Head of caudate nucleus (tissue), 42 donors: ENCODE measurements around the gene TSC1.
A peak's percentile ranks its signal among the peaks of the same experiment; 100 is the strongest.

ENCODE experiments used
- DNase-seq, 42 donors: peaks; one replicate each; pipeline versions ENCODE4 v3.0.0 to v3.0.0-alpha.2; 2020 to 2021; ENCODE audit warnings: mixed read lengths in 7 of 42
- intact Hi-C: fragments of 100-400 bp; cut with DNase I; formaldehyde crosslinking; loops from one replicate; pipeline ENCODE4 v1.15.0; 2022

The TSC1 gene

GRCh38 chr9:132879457-132880323, 64.7 kb downstream of the TSC1 start:
- intact Hi-C loops, result loop anchor here (10.0 kb wide), 2 partner anchors 215 to 515 kb away; partner anchors contain the start of gene DDX31

DNA sequence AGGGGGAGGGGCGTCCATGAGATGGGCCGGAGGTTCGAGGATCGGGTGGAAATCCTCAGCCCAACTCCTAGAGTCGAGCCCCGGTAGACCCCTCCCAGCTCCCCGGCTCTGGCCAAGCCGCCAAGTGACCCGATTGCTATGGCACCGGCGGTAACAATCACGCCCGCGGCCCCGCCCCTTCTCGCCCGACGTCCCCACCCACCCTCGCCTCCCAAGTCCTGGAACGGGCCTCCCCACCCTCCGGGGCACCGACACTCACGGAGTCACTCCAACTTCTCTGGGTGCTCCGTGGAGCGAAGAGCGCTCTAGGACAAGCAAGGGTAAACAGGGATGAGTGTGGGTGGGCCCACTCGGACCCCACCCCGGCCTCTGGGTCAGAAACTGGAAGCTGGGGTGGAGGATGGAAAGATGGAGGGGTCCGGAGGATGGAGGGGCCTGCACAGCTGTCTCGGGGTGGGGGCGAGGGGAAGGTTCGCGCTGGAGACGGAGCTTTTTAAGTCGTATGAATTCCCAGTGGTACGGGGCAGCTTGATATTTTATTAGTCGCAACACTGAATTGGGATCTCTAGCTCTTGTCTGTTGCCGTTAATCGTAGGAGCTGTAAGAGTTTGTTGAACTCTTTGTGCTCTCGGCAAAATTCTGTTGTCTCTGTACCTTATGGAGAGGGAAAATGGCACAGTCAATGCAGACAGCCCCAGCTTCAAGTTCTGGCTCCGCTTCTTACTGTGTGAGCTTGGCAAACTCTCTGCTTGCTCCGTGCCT, 65.5 kb downstream of the TSC1 start, which contains the start of gene SPACA9:
TSS of gene SPACA9 (plus strand) at position 204 of the 762 bp plus-strand sequence. CDS start 5,050 bp downstream, outside the sequence.
- intact Hi-C loops, result loop anchor here (10.0 kb wide), 1 partner anchor 514 kb away; no protein-coding TSS in a partner anchor
- peak in 41 of 42 donors; percentile 35 to 83 (median 63) for DNase-seq

More at GRCh38 chr9:132879457-132880323, 64.7 kb downstream of the TSC1 start:
- no peak for DNase-seq

- intact Hi-C loops, result loop anchor here (10.0 kb wide), 1 partner anchor 513 kb away; no protein-coding TSS in a partner anchor
- peak; percentile 22 to 87 (median 73) for DNase-seq
Observed at GRCh38 chr9:132877824-132878694, 66.4 kb downstream of the TSC1 start, which contains the start of gene AK8. TSS of gene AK8 (minus strand) at chr9:132878284. CDS start at chr9:132878255, 29 bp downstream.

DNA sequence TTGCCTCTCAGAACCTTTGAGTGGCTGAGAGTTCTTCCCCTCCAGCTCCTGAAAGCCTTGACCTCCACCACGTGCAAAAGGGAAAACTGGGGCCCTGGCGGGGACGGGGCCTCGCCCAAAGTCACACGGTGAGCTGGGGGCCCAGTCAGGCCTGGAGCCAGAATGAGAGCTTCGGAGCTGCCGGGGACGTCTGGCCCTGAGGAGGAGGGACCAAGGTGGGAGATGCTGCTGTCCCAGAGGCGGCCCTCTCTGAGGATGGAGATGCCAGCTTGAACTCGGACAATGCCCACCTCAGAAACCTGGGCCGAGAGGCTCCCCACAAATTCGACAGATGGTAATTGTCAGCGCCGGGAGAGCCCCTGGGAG, 67.0 kb downstream of the TSC1 start:
- intact Hi-C loops, result loop anchor here (10.0 kb wide), 1 partner anchor 513 kb away; no protein-coding TSS in a partner anchor
- no peak for DNase-seq

DNA sequence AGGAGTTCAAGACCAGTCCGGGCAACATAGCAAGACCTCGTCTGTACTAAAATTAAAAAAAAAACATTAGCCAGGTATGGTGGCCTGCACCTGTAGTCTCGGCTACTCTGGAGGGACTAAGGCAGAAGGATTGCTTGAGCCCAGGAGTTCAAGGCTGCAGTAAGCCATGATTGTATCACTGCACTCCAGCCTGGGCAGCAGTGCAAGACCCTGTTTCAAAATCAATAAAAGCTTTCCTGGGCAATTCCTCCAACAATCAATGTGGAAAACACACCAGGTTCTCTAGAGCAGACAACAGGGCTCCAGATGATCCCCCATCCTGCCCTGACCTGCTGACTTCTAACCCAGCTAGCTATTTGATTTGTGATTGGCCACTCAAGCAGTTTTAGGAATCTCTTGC, 67.6 kb downstream of the TSC1 start:
- no peak for DNase-seq
- intact Hi-C loops, result loop anchor here (10.0 kb wide), 1 partner anchor 512 kb away; no protein-coding TSS in a partner anchor

DNA sequence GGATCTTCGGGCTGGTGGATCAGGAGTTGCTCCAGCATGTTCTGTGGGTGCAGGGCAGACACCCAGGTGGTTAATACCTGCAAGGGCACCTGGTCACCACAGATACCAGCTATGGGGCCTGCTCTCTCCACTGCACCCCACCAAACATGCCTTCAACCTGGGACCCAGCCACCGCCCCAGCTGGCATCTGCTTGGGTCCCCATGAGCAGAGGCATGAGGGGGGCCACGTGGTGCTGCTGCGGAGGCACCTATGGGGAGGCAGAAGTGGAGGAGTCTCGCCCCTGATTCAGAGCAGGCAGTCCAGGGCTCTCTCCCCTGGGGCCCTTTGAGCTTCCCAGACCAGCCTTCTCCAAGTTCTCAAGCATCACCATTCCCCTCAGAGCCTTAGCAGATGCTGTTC, 69.3 kb downstream of the TSC1 start:
- intact Hi-C loops, result loop anchor here (10.0 kb wide), 1 partner anchor 510 kb away; no protein-coding TSS in a partner anchor
- DNase-seq, result no peak

GRCh38 chr9:132873403-132873802, 71.0 kb downstream of the TSC1 start:
- intact Hi-C loops, result loop anchor here (10.0 kb wide), 1 partner anchor 509 kb away; no protein-coding TSS in a partner anchor
- no peak for DNase-seq

- intact Hi-C loops, result no loop called here
- no peak for DNase-seq
Observed at GRCh38 chr9:132869266-132869665, 75.2 kb downstream of the TSC1 start.

DNA sequence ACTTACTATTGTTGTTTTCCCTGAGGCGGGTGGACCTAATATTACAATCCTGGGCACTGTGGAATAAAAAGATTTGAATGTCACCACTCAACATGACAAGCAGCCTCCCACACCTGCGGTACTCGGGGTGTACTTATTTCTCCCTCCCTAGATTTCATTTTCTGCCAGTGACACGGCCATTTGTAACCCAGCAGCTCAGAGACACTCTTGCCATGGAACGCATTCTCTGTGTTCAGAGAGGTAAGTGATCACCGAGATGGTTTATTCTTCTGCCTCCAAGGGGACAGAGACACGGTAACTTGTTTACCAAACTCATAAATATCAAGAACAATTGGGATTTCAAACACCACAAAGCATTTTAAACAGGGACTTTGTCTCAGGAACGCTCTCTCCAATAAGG, 77.5 kb downstream of the TSC1 start:
- DNase-seq, result no peak
- intact Hi-C loops, result no loop called here

DNA sequence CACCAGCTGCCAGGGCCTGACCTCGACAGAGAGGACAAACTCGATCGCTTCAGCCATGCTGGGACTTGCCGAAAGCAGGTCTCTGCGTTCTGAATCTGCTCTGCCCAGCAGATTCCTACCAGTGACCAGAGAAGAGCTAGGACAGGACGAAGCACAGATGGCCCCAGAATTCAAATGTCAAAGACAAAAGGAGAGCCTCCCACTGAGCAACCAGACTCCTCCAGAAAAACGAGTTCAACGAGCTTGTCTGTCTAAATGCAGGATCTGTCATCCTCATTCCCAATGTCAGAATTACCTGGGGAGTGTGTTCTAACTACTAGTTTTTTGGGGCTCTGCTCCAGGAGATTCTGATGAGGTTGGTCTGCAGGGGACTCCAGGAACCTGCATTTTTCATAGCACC, 79.7 kb downstream of the TSC1 start:
- DNase-seq, result no peak
- intact Hi-C loops, result no loop called here

DNA sequence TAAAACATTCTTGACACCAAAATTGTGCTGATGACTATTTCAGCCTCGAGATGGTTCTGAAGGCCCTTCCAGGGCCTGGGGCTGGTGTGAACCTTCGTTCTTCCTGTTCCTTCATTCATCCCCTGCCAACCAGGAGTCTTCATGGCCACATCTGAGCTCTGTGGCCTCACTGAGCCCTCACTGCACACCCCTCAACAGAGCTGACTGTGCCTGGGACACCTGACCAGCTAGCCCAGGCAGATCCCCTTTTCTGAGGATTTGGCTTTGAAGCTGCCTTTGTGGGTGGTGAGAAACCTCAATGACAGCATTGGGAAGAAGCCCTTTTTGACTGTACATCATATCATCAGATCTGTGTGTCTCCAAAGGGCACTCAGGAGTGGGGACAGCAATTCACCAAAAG, 80.1 kb downstream of the TSC1 start:
- intact Hi-C loops, result no loop called here
- no peak for DNase-seq

- DNase-seq, result no peak
- intact Hi-C loops, result no loop called here
Observed at GRCh38 chr9:132863096-132863495, 81.3 kb downstream of the TSC1 start.

GRCh38 chr9:132862533-132862932, 81.9 kb downstream of the TSC1 start:
- no peak for DNase-seq
- intact Hi-C loops, result no loop called here

GRCh38 chr9:132861666-132862065, 82.8 kb downstream of the TSC1 start:
- intact Hi-C loops, result no loop called here
- no peak for DNase-seq

DNA sequence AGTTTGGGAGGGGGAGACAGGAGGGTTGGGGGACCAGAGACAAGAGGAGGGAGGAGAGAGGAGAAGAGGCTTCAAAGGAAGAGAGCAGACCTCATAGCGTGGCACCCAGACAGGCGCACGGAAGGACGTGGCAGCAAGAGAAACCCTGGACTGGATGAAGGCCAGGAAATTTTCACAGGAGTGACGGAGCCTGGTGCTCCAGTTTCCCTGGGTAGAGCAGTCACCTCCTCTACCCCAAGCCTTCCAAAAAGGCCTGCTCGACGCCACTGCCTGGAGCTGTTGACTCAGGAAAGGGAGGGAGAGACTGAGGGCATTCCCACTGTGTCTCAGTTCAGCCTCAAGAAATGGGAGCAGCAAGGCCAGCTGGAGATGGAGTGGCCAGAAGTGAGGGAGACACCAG, 85.7 kb downstream of the TSC1 start:
- intact Hi-C loops, result no loop called here
- DNase-seq, result no peak

GRCh38 chr9:132857616-132858342, 86.6 kb downstream of the TSC1 start:
- no peak for DNase-seq

DNA sequence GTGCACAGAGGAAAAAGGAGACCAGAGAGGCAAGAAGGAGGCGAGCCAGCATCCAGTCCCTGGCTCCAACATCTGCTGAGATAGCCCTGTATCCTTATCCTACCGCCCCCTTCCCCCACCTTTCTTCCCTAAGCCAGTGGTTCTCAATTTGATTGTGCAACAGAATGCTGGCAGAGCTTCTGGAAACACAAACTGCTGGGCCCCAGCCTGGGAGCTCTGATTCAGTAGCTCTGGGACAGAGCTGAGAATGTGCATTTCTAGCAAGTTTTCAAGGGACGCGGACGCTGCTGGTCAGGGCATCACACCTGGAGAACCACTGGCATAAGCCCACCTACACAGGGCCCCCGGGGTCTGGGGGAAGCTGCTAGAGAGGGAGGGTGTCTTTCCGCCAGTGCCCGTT, 87.4 kb downstream of the TSC1 start:
- peak in 7 of 42 donors; percentile 11 to 63 (median 29) for DNase-seq
- intact Hi-C loops, result no loop called here

More at GRCh38 chr9:132857616-132858342, 86.6 kb downstream of the TSC1 start:
- intact Hi-C loops, result no loop called here

GRCh38 chr9:132855904-132856303, 88.5 kb downstream of the TSC1 start:
- DNase-seq, result no peak
- intact Hi-C loops, result no loop called here
